Measurements from ENCODE around the gene LRRC73.

DNA sequence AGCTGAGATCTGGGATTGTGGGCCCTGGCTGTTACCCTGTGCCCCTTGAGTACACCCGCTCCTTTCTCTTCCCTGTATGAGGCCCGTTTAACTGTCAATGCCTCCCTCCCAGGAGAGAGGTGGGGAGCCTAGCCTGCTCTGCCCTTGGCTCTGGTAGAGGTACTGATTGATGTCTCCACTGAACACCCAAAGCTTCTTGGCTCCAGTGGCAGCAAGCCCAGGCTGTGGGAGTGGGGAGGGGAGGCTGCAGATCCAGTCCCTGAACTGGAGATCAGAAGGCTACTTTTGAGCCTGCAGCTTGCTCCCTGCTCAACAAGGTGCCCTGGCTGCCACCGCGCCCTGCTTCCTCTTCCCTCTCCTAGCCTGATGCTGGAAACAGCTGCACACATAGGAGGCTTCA, 7.5 kb downstream of the LRRC73 start:
- TF ChIP-seq, protein P1, sequence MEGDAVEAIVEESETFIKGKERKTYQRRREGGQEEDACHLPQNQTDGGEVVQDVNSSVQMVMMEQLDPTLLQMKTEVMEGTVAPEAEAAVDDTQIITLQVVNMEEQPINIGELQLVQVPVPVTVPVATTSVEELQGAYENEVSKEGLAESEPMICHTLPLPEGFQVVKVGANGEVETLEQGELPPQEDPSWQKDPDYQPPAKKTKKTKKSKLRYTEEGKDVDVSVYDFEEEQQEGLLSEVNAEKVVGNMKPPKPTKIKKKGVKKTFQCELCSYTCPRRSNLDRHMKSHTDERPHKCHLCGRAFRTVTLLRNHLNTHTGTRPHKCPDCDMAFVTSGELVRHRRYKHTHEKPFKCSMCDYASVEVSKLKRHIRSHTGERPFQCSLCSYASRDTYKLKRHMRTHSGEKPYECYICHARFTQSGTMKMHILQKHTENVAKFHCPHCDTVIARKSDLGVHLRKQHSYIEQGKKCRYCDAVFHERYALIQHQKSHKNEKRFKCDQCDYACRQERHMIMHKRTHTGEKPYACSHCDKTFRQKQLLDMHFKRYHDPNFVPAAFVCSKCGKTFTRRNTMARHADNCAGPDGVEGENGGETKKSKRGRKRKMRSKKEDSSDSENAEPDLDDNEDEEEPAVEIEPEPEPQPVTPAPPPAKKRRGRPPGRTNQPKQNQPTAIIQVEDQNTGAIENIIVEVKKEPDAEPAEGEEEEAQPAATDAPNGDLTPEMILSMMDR (IDR thresholded peaks at IDR 0.05 in 8 of 11, conservative IDR thresholded peaks at IDR 0.05 in 3 of 11), result no peak
- no peak for TF ChIP-seq POLR2A (IDR thresholded peaks at IDR 0.05)

All from spleen (tissue), 7 donors.